CD4-positive, alpha-beta T cell treated with Interleukin-15 for 1 hour (primary cell): ENCODE data around the gene NKRF.

Source experiments
- DNase-seq: peaks from one replicate; pipeline ENCODE4 v3.0.0-alpha.2; 2020

Gene NKRF

DNA sequence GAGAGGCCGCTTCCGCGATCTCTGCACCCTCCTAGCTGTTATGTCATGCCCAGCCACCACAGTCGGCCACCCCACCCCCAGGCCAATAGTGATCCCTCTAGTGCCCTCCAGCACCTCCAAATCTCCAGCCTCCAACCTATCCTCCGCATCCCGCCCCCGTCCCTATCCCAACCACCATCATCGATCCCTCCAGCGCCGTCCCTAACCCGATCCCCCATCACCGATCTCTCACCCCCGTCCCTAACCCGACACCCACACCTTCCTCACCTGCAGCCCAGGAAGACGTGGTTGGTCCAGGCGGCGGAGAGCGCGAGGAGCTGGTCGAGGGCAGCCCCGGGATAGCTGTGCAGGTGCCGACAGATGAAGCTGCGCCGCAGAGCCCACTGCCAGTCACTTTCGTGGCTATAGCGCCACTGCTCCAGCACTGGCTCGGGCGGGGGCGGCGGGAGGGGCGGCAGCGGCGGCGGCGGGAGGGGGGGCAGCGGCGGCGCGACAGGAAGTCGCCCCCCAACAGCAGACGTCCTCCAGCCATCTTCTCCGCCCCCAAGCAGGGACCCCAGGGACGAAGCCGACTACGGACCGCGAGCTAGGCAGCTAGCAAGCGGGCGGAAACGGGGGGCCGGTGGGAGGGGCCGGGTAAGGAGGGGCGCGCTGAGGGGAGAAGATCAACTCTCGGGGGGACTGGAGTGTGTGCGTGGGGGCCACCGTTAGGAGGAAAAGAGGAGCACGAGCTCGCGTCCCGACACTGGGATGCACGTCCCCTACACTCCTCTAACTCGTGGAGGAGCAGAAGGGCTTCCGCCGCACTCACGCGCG lies 552 bp downstream of the NKRF start:
- peak; percentile 64 for DNase-seq

DNA sequence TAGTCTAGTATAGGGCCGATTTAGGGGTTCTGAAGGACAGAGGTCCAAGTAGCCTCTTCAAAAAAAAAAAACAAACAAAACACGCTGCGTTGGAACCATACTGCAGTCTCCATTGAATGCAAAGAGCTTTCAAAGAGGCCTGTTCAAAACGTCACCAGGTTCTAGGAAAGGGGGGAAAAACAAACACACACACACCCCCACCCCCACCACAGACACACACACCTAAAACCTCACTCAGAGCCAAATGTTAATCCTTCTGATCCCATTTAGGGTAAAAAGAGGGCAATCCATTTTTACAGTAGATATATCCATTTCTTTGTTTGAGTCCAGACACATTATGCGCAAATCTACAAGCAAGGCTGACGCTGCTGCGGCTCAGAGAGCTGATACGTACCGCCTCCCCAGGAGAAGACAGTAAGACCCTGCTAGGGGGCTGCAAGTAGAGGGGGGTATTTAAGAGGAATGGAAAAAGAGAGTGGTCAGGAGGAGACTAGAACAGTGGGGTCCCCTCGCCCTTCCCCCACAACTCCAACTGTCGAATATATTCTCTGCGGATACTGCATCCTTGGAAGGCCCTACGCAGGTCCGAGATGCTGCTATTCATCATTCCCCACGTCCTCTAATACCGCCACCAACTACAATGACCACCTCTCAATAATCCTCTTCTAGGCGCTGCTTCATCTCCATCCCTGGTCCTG lies 1.3 kb downstream of the NKRF start:
- peak; percentile 43 for DNase-seq

- DNase-seq = no peak
These were observed 3.4 kb downstream of the NKRF start for GRCh38 chrX:119602701-119603255.

DNA sequence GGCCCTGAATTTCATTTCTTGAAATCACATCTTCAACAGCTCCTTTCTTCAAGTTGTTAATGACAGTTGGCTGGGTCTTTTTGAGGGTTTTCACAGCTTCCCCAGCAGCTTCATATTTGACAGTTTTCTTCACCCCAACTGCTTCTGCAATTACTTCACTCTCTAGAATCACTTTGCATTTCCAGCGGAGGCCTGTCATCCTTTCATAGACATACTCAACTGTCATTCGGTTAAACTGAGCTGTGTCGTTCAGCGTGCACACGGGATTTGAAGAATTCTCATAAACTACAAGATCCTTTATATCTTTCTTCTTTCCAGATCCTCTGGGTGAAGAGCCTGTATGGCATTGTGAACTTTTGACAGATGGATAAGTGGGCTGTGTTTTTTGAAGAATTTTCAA lies 16.4 kb downstream of the NKRF start:
- no peak for DNase-seq

- DNase-seq = no peak
These were observed 22.7 kb downstream of the NKRF start for GRCh38 chrX:119583431-119584059.

- DNase-seq = no peak
These were observed 26.8 kb downstream of the NKRF start for GRCh38 chrX:119579414-119579813.

GRCh38 chrX:119574394-119575266 lies 31.6 kb downstream of the NKRF start, which contains the start of gene UBE2A:
UBE2A (plus strand) TSS chrX:119574563; CDS start chrX:119574712, 149 bp downstream.
- DNase-seq = peak; percentile 90

- DNase-seq = peak; percentile 17
These were observed 32.3 kb downstream of the NKRF start for GRCh38 chrX:119573840-119574393.

DNA sequence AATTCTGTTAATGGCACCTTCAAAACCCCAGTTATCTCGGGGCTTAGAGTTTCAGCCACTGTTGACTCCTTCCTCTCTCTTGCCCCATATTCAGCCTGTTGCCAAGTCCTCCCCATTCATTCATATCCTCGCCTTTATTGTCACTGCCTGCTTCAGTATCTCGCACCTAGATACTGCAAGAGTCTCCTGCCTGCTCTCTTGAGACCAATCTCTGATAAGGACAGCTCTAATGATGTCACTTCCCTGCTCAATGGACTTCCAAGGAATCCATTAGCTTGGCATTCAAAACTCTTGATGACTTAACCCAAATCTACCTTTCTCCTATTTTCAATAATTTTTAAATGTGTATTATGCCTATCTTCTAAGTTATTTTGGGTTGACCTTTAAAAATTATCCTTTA lies 33.0 kb downstream of the NKRF start:
- no peak for DNase-seq

- DNase-seq = no peak
These were observed 35.8 kb downstream of the NKRF start for GRCh38 chrX:119570351-119570835.

DNA sequence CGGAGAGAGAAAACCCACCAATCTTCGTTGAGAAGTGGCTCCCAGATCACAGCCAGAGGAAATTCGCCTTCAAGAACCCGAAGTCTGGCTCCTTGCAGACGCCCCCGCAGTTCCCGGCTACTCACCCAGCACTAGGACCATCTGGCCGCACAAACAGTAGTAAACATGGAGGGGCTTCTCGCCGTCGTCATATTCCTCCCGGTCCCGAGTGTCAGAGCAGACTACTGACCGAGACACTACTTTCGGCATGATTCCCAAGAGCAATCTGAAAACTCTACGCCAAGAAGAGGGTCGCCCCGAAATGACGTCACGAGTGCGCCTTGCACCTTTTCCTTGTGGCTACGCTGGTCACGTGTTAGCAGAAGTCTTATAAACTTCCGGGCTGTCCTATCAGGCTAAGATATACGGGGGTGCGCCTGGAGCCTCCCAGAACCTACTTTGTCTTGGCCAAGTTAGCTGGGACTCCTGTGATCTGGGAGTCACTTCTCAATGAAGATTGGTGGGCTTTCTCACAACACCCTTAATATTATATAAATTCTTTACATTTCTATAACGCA lies 41.0 kb downstream of the NKRF start, which contains the start of gene STEEP1:
STEEP1 (minus strand) TSS at position 303 of the 557 bp plus-strand sequence; CDS start at position 249, 54 bp downstream.
- DNase-seq = peak; percentile 87

GRCh38 chrX:119552508-119552907 lies 53.7 kb downstream of the NKRF start:
- no peak for DNase-seq

DNA sequence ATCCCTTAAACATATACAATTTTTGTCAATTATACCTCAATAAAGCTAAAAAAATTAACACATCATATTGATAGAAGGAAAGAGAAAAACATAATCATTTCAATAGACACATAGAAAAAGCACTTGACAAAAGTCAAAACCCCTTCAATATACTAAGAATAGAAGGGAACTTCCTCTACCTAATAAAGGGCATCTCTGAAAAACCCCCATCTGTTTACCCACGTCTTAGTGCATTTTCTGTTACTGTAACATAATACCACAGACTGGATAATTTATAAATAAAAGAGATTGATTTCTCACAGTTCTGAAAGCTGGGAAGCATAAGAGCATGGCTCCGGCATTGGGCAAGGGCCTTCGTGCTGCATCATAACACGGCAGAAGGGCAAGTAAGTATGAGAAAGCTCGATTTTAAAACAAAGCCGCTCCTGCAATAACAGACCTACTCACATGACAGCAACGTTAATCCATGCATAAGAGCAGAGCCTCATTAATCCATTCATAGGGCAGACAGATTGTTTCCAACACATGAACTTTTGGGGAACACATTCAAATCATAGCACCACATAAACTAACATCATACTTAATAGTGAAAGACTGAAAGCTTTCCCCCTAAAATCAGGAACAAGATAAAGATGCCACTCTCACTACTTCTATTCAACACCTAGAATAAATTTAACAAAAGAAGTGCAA lies 56.8 kb downstream of the NKRF start:
- no peak for DNase-seq

GRCh38 chrX:119541188-119541587 lies 65.0 kb downstream of the NKRF start:
- DNase-seq = no peak

DNA sequence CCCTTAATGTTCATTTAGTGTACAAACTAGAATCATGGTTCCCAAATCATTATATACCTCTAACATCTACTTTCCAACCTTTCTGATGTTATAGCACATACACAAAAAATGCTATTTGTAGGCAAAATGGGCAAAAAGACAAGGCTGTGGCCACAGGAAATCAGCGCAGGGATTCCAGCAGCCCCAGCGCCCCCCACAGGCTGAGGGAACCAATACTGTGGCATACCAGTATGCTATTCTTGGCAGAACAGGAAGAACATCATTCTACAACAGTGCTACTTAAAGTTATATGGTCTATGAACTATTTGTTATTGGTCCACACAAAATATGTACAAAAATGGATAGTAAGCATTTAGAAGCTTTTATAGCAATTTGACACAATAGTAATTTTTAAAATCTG lies 66.4 kb downstream of the NKRF start:
- DNase-seq = no peak
